B cell (primary cell): Measurements from ENCODE around the gene ABR. TPM values are rescaled to one million over a fixed set of nuclear protein-coding genes. Genes with fewer than 3 reads are reported as not detected.

Experiments
- ATAC-seq: fragments of 200-7000 bp; cut with Tn5 transposase; one replicate; pipeline ENCODE4 v1.10.0; 2021; ENCODE audit warnings: low read depth, mild to moderate bottlenecking, moderate number of reproducible peaks, moderate library complexity
- CTCF ChIA-PET: fragments of 350-600 bp; sonication (Branson Sonifier 250); formaldehyde crosslinking; loops from one replicate; lab custom pipeline; 2021; ENCODE audit warnings: antibody characterized with exemption, inconsistent platforms; lab: Charles Lee
- POLR2A ChIA-PET: fragments of 350-600 bp; sonication (Branson Sonifier 250); formaldehyde crosslinking; loops from one replicate; lab custom pipeline; 2021; ENCODE audit warnings: antibody characterized with exemption; lab: Charles Lee
- DNase-seq: peaks from one replicate; pipeline ENCODE4 v3.0.0; 2013
- H2AFZ ChIP-seq: 2 replicates; pipeline ENCODE4 v1.6.1; 2012; ENCODE audit warnings: mild to moderate bottlenecking, low read depth, low read length; ENCODE audit not compliant: insufficient read depth, poor library complexity, severe bottlenecking
- H3K27ac ChIP-seq, 2 donors: 1 replicate in 1 of 2; 2 replicates in 1 of 2; pipeline ENCODE4 v1.5.1; 2012 to 2013; ENCODE audit warnings: low read length in 2 of 2, mild to moderate bottlenecking in 2 of 2, moderate library complexity in 1 of 2
- H3K27me3 ChIP-seq, 4 experiments: fragments of 200-600 bp in 1 of 4; sonication (generic) in 1 of 4; replicated peaks in 1 of 4; 1 replicate in 2 of 4; 2 replicates in 2 of 4; pipeline versions ENCODE4 v1.6.1 to v1.7.0; 2013 to 2016; ENCODE audit warnings: low read length in 3 of 4, mild to moderate bottlenecking in 2 of 4, mixed read lengths in 1 of 4, moderate library complexity in 1 of 4; ENCODE audit not compliant: insufficient read depth in 4 of 4, control insufficient read depth in 3 of 4; ENCODE audit errors: control extremely low read depth in 1 of 4
- H3K36me3 ChIP-seq, 2 experiments: replicated peaks in 1 of 2; 1 replicate in 1 of 2; 2 replicates in 1 of 2; pipeline versions ENCODE4 v1.6.1 to v1.7.1; 2013; ENCODE audit warnings: low read length in 1 of 2; ENCODE audit not compliant: insufficient read depth in 2 of 2, control insufficient read depth in 1 of 2; ENCODE audit errors: control extremely low read depth in 1 of 2, extremely low read depth in 1 of 2
- H3K4me1 ChIP-seq, 2 donors: fragments of 200-600 bp in 1 of 2; sonication (generic) in 1 of 2; 1 replicate in 1 of 2; 2 replicates in 1 of 2; pipeline versions ENCODE4 v1.5.1 to v1.6.1; 2013 to 2017; ENCODE audit warnings: low read length in 2 of 2; ENCODE audit not compliant: control insufficient read depth in 2 of 2, insufficient read depth in 2 of 2
- H3K4me2 ChIP-seq: replicated peaks from 2 replicates; pipeline ENCODE3; 2012; ENCODE audit warnings: mild to moderate bottlenecking, low read depth, low read length; ENCODE audit not compliant: poor library complexity, severe bottlenecking
- H3K4me3 ChIP-seq, 5 experiments: fragments of 200-600 bp in 1 of 5; sonication (generic) in 1 of 5; 1 replicate in 3 of 5; 2 replicates in 2 of 5; pipeline versions ENCODE4 v1.5.1 to v1.7.0; 2011 to 2016; ENCODE audit warnings: low read length in 4 of 5, mild to moderate bottlenecking in 4 of 5, low read depth in 2 of 5, control low read depth in 1 of 5, moderate library complexity in 1 of 5; ENCODE audit not compliant: insufficient read depth in 1 of 5; ENCODE audit errors: control extremely low read depth in 1 of 5, extremely low read depth in 1 of 5
- H3K79me2 ChIP-seq: fragments of 200-600 bp; sonication (generic); one replicate; pipeline ENCODE4 v1.6.0; 2016; ENCODE audit warnings: low read length; ENCODE audit not compliant: control insufficient read depth, insufficient read depth
- H3K9ac ChIP-seq: fragments of 200-600 bp; sonication (generic); 2 replicates; pipeline ENCODE4 v1.6.1; 2017; ENCODE audit warnings: mild to moderate bottlenecking, low read length, moderate library complexity
- H3K9me3 ChIP-seq, 3 donors: one replicate each; pipeline versions ENCODE4 v1.6.1 to v1.7.1; 2013; ENCODE audit warnings: low read length in 2 of 3; ENCODE audit not compliant: control insufficient read depth in 2 of 3, insufficient read depth in 1 of 3; ENCODE audit errors: control extremely low read depth in 1 of 3
- H4K20me1 ChIP-seq: 2 replicates; pipeline ENCODE4 v1.6.0; 2012; ENCODE audit warnings: mild to moderate bottlenecking, low read length; ENCODE audit not compliant: insufficient read depth, control insufficient read depth, poor library complexity, severe bottlenecking
- H3K27ac Mint-ChIP-seq: one replicate; pipeline ENCODE4 v1.8.0; 2021; ENCODE audit warnings: mixed read lengths
- H3K27me3 Mint-ChIP-seq: one replicate; pipeline ENCODE4 v1.8.0; 2021; ENCODE audit warnings: mixed read lengths
- H3K4me1 Mint-ChIP-seq: one replicate; pipeline ENCODE4 v1.8.0; 2021; ENCODE audit warnings: mixed read lengths
- H3K4me3 Mint-ChIP-seq: one replicate; pipeline ENCODE4 v1.8.0; 2021; ENCODE audit warnings: mixed read lengths
- H3K9me3 Mint-ChIP-seq: one replicate; pipeline ENCODE4 v1.8.0; 2022; ENCODE audit warnings: mixed read lengths; ENCODE audit not compliant: insufficient read depth
- EZH2 ChIP-seq: IDR thresholded peaks from 2 replicates; pipeline ENCODE4 v1.6.1; 2012; ENCODE audit warnings: borderline replicate concordance, low read depth, mild to moderate bottlenecking, moderate library complexity, low read length; ENCODE audit not compliant: insufficient read depth, poor library complexity, severe bottlenecking
- WGBS: methylation state at CpG from one replicate; pipeline ENCODE4 v1.1.5; 2013; ENCODE audit warnings: missing lambda C conversion rate; ENCODE audit not compliant: insufficient coverage; 5-methylcytosine and 5-hydroxymethylcytosine counted together
- intact Hi-C: fragments of 100-400 bp; cut with micrococcal nuclease; formaldehyde crosslinking; loops from one replicate; pipeline ENCODE4 v1.10.0; 2022
- polyA plus RNA-seq: library from polyadenylated mRNA; depleted of rRNA; stranded (reverse); fragments of >200 nt; gene quantifications from 2 replicates; pipeline ENCODE4 v1.2.3, GENCODE V29; 2012
- total RNA-seq, 2 donors: library from RNA; stranded (reverse); fragments of 120-200 nt in 1 of 2; gene quantifications; 1 replicate in 1 of 2; 2 replicates in 1 of 2; pipeline versions ENCODE4 v1.2.3 to v1.2.4, GENCODE V29; 2013 to 2022
- TF ChIP-seq, protein P1 (sequence below): fragments of 200-600 bp; IDR thresholded peaks from one replicate; pipeline ENCODE4 v1.8.0; 2022; ENCODE audit warnings: antibody characterized with exemption, mild to moderate bottlenecking

Gene ABR
- total and polyA plus RNA-seq, 2 donors (not counting 1 experiment from before 2014, with no cell fraction given), result 79.8 to 262 TPM

DNA sequence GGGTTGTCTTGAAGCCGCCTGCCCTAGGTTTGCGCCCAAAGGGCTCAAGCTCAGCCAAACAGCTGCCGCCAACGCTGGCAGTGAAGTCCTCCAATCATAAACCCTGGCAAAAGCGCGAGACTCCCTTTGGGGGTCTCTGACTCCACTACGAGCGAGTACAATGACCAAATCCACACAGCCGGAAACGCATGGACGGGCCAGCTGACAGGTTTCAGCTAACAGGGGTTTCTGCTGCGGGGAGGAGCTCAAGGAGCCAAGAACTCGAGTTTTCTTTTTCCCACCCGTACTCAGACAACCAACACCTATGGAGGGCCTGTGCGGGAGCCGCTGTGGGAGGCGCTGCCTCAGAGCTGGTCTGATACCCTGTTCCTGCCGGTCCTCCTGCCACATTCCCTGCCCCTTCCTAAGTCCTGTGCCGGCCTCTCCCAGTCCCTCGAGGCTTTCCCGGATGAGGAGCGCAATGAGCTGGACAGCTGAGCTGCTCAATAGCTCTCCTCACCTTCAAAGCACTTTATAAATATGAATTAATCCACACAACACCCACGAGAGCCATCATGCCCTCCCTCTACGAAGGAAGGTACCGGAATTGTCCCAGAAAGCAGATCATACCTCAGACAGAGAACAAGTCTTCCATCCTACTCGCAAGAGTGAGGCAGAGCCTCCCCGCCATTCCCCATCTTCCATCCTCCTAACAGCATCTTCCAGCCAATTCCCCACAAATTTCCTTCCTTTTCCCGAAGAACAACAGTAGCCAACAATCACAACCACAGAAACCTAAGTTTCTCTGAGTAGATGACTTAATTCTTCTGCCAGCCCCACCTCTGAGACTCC, 6.1 kb downstream of the ABR start:
- POLR2A ChIA-PET, result no interaction called here
- Histone ChIP-seq H2AFZ (no peak overlapping the region), H3K36me3 (no peaks in the 10 kb centered on the region), H3K4me2 (no peak overlapping the region), H3K9me3 (no peaks in the 10 kb centered on the region), H3K27ac (no peak overlapping the region), H3K4me1 (peaks cover 3 to 12% of the 10 kb centered on the region in 2 donors), H3K27me3 (peaks cover 0 to 2% (median under 1%) of the 10 kb centered on the region in 4 experiments), H3K4me3 (no peak overlapping the region), H4K20me1 (peaks cover 99% of the 10 kb centered on the region), H3K79me2 (peaks cover 100% of the 10 kb centered on the region), H3K9ac (no peak overlapping the region)
- Mint-ChIP-seq H3K27me3 (no peaks in the 10 kb centered on the region), H3K9me3 (no peaks in the 10 kb centered on the region), H3K4me1 (peaks cover 19% of the 10 kb centered on the region), H3K27ac (no peak overlapping the region), H3K4me3 (no peak overlapping the region)
- no peak for ATAC-seq
- intact Hi-C loops, result no loop called here
- CTCF ChIA-PET, result interaction anchor here (0.9 kb wide), 1 partner anchor 14 kb away, joined by 3 read pairs; no protein-coding TSS in a partner anchor
- no peak for DNase-seq
- TF ChIP-seq, protein P1, sequence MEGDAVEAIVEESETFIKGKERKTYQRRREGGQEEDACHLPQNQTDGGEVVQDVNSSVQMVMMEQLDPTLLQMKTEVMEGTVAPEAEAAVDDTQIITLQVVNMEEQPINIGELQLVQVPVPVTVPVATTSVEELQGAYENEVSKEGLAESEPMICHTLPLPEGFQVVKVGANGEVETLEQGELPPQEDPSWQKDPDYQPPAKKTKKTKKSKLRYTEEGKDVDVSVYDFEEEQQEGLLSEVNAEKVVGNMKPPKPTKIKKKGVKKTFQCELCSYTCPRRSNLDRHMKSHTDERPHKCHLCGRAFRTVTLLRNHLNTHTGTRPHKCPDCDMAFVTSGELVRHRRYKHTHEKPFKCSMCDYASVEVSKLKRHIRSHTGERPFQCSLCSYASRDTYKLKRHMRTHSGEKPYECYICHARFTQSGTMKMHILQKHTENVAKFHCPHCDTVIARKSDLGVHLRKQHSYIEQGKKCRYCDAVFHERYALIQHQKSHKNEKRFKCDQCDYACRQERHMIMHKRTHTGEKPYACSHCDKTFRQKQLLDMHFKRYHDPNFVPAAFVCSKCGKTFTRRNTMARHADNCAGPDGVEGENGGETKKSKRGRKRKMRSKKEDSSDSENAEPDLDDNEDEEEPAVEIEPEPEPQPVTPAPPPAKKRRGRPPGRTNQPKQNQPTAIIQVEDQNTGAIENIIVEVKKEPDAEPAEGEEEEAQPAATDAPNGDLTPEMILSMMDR, result no peak
- TF ChIP-seq EZH2, result no peak
- WGBS, result 94% methylated on average over 27 of the region's 28 CpGs

DNA sequence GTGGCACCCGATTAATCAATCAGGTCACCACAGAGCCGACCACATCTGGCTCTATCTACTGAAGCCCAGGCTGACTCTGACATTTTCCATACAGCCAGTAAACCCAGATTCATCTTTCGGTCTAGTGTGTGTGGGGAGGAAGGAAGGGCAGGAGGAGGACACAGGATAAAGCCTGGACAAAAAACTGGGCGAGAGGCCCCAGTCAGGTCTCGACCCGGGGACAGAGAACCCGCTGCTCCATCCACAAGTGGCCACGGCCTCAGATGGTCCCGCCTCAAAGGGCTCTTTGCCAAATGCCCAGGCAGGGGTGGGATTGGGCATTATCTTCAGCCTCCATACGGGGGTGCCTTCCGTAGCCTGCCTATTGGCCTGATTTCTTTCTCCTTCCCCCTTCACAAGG, 7.8 kb downstream of the ABR start:
- no peak overlapping the region for H2AFZ ChIP-seq
- ChIA-PET POLR2A (no interaction called here), CTCF (interaction anchor here (1.0 kb wide), 1 partner anchor 161 kb away, joined by 3 read pairs; no protein-coding TSS in a partner anchor)
- H3K9me3 Mint-ChIP-seq, result no peaks in the 10 kb centered on the region
- no peak overlapping the region for H3K27ac ChIP-seq
- no peaks in the 10 kb centered on the region for H3K27me3 ChIP-seq
- no peak for TF ChIP-seq EZH2
- TF ChIP-seq, protein P1, result no peak
- H3K4me2 ChIP-seq, result no peak overlapping the region
- H3K4me3 ChIP-seq, result no peak overlapping the region
- intact Hi-C loops, result no loop called here
- H3K27me3 Mint-ChIP-seq, result no peaks in the 10 kb centered on the region
- peaks cover 0 to 1% of the 10 kb centered on the region in 2 donors for H3K4me1 ChIP-seq
- no peaks in the 10 kb centered on the region for H3K9me3 ChIP-seq
- no peak for DNase-seq
- H4K20me1 ChIP-seq, result peaks cover 99% of the 10 kb centered on the region
- H3K36me3 ChIP-seq, result no peaks in the 10 kb centered on the region
- H3K79me2 ChIP-seq, result peaks cover 100% of the 10 kb centered on the region
- no peak overlapping the region for H3K27ac Mint-ChIP-seq
- H3K4me3 Mint-ChIP-seq, result no peak overlapping the region
- WGBS, result 88% methylated on average over 9 of the region's 11 CpGs
- peaks cover 14% of the 10 kb centered on the region for H3K4me1 Mint-ChIP-seq
- ATAC-seq, result no peak
- no peak overlapping the region for H3K9ac ChIP-seq
